Esophagus squamous epithelium (tissue), 4 donors: ENCODE measurements around the gene CALHM5.
"Not testable (repeated sequence)": the region's sequence is repeated elsewhere in the genome, so short reads cannot be mapped to it uniquely, and the experiment has no call there.

Source experiments
- POLR2A ChIP-seq, 4 donors: fragments of 450-650 bp; IDR thresholded peaks; one replicate each; pipeline ENCODE4 v1.6.1; 2017; ENCODE audit warnings: antibody characterized with exemption in 4 of 4, mild to moderate bottlenecking in 4 of 4, moderate library complexity in 3 of 4
- TF ChIP-seq, protein P1 (sequence below), 6 experiments: fragments of 450-650 bp in 4 of 6; fragments of 200-600 bp in 2 of 6; sonication (generic) in 2 of 6; IDR thresholded peaks; one replicate each; pipeline ENCODE4 v1.5.1; 2016 to 2019; ENCODE audit warnings: antibody characterized with exemption in 6 of 6, mild to moderate bottlenecking in 4 of 6, moderate library complexity in 4 of 6

DNA sequence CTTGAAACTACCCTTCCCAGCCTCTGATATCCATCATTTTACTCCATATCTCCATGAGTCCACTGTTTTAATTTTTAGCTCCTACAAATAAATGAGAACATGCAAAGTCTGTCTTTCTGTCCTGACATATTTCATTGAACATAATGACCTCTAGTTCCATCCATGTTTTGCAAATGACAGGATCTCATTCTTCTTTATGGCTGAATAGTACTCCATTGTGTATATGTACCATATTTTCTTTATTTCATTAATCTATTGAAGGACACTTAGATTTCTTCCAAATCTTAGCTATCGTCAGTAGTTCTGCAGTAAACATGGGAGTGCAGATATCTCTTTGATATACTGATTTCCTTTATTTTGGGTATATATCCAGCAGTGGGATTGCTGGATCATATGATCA lies 16.3 kb upstream of the CALHM5 start:
- TF ChIP-seq, protein P1, sequence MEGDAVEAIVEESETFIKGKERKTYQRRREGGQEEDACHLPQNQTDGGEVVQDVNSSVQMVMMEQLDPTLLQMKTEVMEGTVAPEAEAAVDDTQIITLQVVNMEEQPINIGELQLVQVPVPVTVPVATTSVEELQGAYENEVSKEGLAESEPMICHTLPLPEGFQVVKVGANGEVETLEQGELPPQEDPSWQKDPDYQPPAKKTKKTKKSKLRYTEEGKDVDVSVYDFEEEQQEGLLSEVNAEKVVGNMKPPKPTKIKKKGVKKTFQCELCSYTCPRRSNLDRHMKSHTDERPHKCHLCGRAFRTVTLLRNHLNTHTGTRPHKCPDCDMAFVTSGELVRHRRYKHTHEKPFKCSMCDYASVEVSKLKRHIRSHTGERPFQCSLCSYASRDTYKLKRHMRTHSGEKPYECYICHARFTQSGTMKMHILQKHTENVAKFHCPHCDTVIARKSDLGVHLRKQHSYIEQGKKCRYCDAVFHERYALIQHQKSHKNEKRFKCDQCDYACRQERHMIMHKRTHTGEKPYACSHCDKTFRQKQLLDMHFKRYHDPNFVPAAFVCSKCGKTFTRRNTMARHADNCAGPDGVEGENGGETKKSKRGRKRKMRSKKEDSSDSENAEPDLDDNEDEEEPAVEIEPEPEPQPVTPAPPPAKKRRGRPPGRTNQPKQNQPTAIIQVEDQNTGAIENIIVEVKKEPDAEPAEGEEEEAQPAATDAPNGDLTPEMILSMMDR (IDR thresholded peaks at IDR 0.05): not testable (repeated sequence)
- not testable (repeated sequence) for TF ChIP-seq POLR2A (IDR thresholded peaks at IDR 0.05)
